ENCODE data around the gene TNFRSF1A.
"Not testable (repeated sequence)": the region's sequence is repeated elsewhere in the genome, so short reads cannot be mapped to it uniquely, and the experiment has no call there.

DNA sequence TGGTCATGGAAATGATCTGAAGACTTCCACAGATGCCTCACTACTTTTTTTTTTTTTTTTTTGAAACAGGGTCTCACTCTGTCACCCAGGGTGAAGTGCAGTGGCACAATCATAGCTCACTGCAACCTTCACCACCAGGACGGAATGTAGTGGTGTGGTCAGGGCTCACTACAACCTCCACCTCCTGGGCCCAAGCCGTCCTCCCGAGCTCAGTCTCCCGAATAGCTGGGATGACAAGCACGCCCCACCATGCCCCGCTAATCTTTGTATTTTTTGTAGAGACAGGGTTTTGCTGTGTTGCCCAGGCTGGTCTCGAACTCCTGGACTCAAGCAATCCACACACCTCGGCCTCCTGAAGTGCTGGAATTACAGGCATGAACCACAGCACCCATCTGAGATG is 3.3 kb downstream of the TNFRSF1A start:
- TF ChIP-seq, protein P1, sequence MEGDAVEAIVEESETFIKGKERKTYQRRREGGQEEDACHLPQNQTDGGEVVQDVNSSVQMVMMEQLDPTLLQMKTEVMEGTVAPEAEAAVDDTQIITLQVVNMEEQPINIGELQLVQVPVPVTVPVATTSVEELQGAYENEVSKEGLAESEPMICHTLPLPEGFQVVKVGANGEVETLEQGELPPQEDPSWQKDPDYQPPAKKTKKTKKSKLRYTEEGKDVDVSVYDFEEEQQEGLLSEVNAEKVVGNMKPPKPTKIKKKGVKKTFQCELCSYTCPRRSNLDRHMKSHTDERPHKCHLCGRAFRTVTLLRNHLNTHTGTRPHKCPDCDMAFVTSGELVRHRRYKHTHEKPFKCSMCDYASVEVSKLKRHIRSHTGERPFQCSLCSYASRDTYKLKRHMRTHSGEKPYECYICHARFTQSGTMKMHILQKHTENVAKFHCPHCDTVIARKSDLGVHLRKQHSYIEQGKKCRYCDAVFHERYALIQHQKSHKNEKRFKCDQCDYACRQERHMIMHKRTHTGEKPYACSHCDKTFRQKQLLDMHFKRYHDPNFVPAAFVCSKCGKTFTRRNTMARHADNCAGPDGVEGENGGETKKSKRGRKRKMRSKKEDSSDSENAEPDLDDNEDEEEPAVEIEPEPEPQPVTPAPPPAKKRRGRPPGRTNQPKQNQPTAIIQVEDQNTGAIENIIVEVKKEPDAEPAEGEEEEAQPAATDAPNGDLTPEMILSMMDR (IDR thresholded peaks at IDR 0.05 in 2 of 3, conservative IDR thresholded peaks at IDR 0.05 in 1 of 3; ENCODE audit: insufficient read depth in 2 of 3, low read depth in 1 of 3, low read length in 3 of 3): not testable (repeated sequence)
- TF ChIP-seq, protein P2, sequence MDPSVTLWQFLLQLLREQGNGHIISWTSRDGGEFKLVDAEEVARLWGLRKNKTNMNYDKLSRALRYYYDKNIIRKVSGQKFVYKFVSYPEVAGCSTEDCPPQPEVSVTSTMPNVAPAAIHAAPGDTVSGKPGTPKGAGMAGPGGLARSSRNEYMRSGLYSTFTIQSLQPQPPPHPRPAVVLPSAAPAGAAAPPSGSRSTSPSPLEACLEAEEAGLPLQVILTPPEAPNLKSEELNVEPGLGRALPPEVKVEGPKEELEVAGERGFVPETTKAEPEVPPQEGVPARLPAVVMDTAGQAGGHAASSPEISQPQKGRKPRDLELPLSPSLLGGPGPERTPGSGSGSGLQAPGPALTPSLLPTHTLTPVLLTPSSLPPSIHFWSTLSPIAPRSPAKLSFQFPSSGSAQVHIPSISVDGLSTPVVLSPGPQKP (CRISPR knock-in tag; IDR thresholded peaks at IDR 0.05): not testable (repeated sequence)
- TF ChIP-seq BACH1 (tag; IDR thresholded peaks at IDR 0.05); ZNF224 (CRISPR knock-in tag; IDR thresholded peaks at IDR 0.05); RAD21 (CRISPR knock-in tag; conservative IDR thresholded peaks at IDR 0.05 in 1 of 2, IDR thresholded peaks at IDR 0.05 in 1 of 2); SMARCB1 (IDR thresholded peaks at IDR 0.05; ENCODE audit: insufficient read length, low read depth); MCM5 (IDR thresholded peaks at IDR 0.05; ENCODE audit: low read depth): not testable (repeated sequence)

Measured in K562 (cell line).